HG03196 (cell line): ENCODE measurements around the gene HIGD1A.

ENCODE experiments used
- ATAC-seq: cut with Tn5 transposase; IDR thresholded peaks from one replicate; pipeline ENCODE4 v1.9.1; 2021; ENCODE audit not compliant: unreplicated experiment

Gene HIGD1A

DNA sequence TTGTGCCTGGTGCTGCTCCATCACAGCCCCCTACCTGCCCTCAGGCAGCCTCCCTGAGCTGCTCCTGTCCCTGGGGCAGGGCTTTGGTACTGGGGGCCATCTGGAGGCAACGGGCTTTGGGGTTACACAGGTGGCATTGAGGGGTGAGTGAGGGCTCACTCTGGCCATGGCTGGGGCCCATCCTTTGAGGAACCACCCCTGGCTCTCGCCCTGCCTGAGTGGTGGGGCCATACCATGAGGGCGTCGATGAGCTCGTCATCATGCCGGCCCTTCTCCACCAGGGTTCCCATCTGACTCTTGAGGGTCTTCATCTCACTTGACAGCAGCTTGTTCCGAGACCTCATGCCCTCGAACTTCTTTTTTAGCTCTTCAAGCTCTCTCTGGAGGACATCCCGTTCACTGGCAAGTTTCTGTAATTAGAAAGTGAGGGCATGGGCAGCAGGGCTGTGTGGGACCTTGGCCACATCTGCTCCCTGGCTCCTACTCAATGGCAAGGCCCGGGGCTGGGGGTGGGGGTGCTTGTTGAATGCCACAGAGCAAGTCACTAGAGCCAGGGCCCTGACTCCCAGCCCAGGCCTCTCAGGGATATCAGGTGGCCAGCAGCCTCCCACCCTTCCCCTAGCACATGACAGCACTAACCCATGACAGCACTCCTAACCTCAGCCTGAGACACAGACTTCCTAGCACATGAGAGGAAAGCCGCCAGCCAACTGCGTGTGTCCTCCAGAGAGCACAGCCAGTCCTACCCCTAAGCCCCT, 64.7 kb downstream of the HIGD1A start:
- ATAC-seq, result no peak

- no peak for ATAC-seq
Observed at GRCh38 chr3:42736531-42736930, 67.8 kb downstream of the HIGD1A start.

GRCh38 chr3:42736081-42736480, 68.2 kb downstream of the HIGD1A start:
- no peak for ATAC-seq

DNA sequence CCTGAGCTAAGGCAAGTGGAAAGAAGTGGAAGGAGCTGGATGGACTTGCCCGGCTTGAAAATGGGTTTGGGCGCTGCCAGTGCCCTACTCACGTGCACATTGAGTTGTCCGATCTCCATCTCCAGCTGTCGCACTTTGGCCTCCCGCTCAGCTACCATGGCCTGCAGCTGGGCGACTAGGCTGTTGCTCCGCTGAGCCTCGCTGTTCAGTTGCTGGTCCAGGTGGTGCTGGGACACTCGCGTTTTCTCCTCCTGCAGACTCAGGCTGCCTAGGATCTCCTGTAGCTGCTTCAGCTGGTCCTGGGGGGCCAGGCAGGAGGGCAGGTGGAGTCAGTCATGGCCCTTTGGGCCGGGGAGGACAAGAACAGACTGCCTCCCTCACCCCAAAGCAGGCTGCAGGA, 68.7 kb downstream of the HIGD1A start:
- no peak for ATAC-seq

DNA sequence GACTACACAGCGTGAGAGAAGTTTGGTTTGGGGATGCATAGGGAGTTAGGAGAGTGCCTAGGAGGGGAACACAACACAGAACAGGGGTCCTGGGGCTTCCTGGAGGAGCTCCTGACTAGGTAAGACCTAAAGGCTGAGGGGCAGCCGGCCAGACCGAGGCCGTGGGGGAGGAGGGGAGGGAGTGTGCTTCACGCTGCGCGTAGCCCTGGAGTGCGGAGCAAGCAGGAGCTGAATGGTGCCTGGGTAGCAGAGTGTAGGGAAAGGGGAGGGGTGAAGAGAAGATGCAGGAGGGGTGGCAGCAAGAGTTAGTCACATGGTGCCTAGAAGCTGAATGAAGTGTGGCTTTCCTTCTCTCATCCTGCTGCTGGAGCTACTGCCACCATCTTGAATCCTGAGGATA, 69.3 kb downstream of the HIGD1A start:
- ATAC-seq, result no peak

DNA sequence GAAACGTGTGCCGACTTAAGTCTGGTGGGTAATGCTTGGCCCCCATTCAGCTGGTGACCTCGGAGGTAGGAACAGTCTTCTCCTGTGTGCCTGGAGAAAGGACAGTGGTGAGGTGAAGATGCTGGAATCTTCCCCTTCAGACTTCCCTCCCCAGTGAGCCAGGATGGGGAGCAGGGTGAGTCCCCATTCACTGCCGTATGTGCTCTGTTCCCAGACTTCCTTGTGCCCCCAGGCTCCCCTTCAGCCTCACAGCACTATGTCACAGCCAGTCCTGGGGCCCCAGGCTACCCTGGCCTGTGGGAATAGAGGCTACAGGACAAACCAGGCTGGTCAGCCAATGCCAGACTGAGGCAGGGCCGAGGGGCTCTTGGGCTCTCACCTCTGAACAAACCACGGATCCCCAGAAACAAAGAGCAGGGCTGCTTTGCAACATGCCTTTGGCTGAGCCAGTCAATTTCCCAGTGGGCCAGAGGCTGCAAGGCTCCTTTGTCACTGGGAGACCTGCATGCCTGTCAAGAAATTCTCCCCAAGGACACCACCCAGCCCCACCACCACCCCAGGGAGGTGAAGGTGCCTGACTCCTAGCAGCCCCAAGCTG, 69.9 kb downstream of the HIGD1A start:
- no peak for ATAC-seq

DNA sequence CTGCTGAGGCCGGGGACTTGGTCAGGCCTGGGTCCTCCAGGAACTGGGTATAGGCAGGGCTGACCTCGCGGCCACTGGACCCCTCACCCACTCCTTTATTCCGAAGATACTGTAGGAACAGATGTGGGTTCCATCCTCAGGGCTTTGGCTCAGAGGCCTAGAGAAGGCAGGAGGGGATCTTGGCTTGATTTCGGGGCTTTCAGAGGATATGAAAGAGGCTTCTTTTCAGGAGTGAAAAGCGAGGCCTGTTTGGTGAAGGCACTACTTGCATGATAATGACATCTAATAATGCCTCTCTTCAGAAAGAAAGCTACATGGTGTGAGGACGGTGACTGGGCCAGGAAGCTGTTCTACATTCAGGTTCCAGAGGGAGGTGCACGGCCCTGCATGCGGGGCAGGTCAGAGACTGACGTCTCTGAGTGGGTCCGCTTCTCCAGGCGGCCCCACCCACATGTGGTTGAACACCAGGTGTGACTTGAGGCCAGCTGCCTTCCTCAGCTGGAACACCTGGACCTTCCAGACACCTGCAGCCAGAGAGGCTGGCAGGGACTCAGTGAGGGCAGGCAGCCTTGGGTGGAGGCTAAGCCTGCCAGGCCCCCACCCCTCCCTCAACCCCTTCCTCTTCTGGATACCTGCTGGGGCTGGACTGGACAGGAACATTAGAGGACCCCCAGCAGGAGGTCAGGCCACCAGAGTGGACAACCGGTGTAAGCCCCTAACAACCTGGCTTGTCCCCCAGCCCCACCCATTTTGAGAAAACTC, 70.6 kb downstream of the HIGD1A start:
- ATAC-seq, result no peak
